Stromal cell of bone marrow (primary cell): Measurements from ENCODE around the gene LMNB1.

Experiments
- DNase-seq: peaks from one replicate; pipeline ENCODE4 v3.0.0-alpha.2; 2012; ENCODE audit warnings: low read depth

The LMNB1 gene

GRCh38 chr5:126855266-126855665 lies 78.3 kb downstream of the LMNB1 start:
- no peak for DNase-seq

DNA sequence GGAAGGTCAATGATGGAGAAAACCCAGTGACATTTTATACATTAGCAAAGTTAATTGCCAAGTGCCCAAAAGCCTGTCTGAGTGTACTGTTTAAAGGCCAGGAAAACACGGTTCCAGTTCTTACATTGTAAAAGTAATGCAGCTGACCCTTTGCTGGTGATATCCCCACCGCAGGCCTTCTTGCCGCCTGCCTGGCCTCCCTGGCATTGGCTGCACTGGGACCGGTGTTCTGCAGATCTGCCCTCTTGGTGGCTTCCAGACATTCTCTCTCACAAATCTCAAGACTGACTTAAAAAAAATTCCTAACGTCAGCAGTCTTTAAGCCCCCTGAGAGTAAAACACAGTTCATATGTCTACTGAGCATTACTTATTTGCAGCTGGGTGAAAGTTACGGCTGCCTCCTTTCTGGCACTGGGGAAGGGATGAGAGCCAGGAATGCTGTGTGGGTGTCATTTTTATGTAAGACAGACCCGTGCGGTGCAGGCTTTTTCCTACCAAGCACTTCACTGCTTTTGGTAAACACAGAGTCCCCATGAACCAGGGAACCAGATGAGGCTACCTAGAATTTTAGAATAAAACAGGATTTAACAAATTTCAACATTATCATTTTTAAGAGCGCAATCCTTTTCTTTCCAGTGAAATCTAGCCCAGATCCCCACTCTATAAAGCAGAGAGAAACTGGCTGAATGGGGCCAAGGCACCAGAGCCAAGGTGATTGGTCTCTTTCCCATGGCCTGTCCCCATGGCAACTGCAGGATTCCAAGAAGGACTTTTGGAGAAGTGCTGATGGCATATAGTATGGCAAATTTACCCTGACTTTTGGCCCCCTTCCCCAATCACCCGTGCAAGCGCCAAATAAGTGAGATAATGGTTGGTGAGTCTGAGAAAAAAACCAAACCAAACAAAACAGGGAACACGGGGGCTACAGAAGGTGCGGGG lies 80.8 kb downstream of the LMNB1 start:
- no peak for DNase-seq

- DNase-seq: no peak
These were observed 81.5 kb downstream of the LMNB1 start for GRCh38 chr5:126858441-126858840.

GRCh38 chr5:126863402-126863801 lies 86.5 kb downstream of the LMNB1 start:
- DNase-seq: no peak

GRCh38 chr5:126864042-126864688 lies 87.2 kb downstream of the LMNB1 start:
- no peak for DNase-seq

DNA sequence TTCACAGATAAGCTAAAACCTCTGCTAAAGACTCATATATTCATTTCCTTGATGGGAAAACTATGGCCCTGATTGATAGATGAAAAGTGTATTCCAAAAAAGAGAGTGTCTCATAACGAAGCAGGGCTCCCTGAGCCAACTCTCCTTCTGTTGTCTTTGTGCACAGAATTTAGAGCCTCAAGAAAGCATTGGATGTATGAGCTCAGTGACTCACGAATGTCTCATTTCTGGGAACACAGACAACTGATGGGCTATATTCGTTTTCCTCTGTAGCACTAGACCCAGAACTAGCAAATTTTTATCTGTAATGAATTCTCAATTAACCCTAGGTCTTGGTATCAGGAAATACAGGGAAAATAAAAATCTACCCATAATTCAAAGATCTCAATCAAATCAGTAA lies 88.4 kb downstream of the LMNB1 start:
- peak; percentile 89 for DNase-seq

DNA sequence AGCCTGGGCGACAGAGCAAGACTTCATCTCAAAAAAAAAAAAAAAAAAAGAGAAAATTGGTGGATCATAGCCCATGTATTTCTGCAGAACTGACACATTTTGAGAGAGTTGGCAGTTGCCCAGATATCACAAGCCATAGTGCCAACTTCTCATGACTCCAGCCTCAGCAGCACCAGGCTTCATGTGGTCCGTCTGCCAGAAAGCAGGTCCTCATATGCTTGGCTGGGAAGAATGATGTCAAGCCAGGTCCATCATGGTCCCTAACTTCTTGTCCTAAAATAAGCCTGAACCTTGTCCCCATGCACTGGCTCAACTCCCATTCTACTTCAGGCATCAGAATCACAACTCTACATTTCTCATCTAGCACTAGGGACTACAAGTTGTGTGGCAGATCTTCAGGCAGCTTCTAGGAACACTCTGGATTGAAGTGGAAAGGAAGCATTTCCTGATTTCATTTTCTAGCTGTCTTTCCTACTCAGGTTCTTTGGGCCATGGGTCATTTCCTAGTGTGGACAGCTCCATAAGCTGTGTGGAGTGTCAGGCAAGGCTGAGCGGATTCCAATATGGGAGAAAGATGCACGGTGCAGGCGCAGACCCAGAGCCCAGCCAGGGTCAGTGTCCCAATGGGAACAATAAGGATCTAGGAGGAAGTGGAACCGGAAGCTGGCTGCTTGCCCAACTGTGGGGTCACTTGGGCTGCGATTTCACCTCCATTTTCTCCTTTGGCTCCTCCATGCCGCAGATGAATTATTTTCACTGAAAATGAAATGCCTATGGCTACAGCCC lies 90.1 kb downstream of the LMNB1 start:
- no peak for DNase-seq

GRCh38 chr5:126868338-126869004 lies 91.5 kb downstream of the LMNB1 start:
- DNase-seq: no peak

DNA sequence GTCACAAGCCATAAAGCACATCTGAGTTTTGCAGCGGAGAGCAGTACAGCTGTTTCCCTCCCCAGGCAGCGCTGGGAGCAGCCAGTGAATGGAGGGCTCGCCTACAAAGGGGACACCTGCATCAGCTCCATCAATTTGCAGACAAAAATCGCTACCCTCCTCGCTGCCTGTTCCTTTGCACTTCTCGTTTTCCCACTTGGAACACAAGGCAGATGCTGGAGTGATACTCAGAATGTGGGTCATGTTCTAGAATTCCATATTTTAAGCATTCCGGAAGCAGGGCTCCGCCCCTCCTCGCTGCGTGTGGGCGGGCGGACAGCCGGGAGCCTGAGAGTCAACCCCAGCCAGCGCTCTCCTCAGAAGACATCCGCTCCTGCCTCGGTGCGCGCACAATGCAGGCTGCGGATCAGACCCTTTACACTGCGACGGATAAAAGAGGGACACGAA lies 92.1 kb downstream of the LMNB1 start:
- no peak for DNase-seq

DNA sequence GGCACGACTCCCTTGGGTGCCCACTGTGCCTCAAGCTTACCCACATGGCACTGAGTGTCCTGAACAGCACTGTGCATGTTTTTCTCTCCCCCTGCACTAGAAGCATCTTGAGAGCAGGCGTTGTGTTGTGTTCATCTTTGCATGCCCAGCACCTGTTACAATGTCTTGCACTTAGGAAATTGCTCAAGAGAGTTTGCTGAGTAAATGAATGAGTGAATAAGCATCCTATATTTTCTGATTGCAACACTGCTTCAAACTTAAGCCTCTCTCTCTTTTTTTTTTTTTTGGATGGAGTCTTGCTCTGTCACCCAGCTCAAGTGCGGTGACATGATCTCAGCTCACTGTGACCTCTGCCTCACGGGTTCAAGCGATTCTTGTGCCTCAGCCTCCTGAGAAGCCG lies 94.5 kb downstream of the LMNB1 start:
- no peak for DNase-seq

- DNase-seq: no peak
These were observed 95.8 kb downstream of the LMNB1 start for GRCh38 chr5:126872561-126873354.

DNA sequence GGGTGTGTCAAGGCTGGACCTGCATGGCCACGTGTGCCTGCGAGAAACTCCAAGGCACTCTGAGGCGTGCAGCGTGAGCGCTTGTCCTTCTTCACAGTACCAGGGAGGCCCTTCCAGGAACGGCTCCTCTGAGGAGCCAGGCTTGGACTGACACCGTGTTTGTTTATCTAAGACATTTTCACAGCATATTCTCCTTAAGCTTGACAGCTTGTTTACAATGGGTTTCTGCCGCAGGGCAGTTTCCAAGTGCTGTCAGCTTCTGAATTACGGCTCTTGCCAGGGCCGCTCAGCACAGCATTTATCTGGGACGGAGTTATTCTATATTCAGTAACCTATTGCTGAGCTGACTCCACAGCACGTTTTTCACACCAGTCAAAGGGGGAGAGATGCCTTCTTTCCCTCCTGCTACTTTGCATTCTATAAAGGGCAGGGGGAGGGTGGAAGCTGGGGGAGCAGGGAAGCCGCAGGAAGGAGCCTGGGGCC lies 98.4 kb downstream of the LMNB1 start:
- DNase-seq: no peak

DNA sequence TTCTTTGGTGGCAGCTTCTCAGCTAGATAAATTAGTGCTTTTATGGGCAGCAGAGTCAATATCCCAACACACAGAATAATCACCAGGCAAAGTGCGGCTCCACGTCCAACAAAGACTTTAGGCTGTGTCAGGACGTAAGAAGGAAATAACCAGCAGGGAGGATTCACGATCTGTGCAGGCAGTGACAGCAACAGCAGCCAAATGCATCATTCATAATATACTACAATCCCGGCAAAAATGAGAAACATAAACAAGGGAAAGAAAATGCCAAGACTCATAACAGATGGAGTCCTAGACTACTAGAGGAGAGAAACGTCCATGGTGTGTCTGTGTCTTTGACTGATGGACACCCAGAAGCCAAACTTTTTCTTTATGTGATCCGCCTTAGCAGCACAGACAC lies 100.7 kb downstream of the LMNB1 start:
- DNase-seq: no peak

DNA sequence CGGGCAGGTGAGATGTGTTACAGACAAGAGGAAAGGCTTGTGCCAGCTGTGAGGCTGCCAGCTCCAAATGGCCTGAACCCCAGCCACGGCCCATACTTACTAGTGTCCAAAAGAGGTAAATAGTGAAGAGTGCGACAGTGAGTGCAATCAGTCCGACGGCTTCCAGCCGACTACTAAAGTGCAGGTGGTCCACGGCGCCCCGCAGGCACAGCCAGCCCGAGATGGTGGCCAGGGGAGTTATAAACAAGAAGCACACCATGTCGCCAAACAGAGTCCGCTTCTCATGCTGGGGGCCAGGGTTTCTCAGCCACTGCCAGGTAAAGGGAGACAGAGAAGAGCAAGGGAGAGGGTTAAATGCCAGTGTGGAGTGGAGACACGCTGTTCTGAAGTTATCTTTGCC lies 101.1 kb downstream of the LMNB1 start:
- DNase-seq: no peak

- DNase-seq: no peak
These were observed 101.7 kb downstream of the LMNB1 start for GRCh38 chr5:126878634-126879033.

DNA sequence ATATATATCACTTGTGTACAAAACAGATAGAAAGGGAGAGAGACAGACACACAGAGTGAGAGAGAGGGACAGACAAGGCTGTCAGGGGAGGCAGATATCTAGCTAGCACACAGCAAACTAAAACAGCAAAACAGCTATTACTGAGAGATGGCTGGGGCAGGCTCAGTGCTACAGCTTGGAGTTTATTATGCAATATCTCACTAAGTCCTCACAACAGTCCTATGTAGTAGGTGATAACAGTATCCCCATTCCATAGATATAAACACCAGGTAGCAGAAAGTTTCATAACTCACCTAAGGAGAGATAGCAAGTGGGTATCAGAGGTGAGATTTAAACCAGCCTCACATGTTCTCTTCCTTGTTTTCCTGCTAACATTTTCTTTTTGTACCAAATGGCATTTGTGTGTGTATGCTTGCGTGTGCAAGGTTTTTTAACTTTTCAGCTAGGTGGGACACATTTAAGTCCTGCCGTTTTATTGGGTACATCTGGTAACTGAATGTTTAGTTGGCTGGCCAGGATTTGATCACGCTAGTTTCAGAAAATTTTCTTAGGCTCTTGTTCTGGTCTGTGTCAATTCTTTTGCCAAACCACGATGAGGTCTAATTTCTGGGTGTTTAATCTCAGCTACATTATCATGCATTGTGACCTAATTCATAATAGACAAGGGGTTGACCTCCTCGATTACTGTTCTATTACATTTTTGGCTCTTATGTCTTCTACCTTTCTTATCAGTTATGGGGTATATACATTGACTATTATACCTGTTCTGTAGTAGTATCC lies 105.1 kb downstream of the LMNB1 start:
- DNase-seq: no peak

DNA sequence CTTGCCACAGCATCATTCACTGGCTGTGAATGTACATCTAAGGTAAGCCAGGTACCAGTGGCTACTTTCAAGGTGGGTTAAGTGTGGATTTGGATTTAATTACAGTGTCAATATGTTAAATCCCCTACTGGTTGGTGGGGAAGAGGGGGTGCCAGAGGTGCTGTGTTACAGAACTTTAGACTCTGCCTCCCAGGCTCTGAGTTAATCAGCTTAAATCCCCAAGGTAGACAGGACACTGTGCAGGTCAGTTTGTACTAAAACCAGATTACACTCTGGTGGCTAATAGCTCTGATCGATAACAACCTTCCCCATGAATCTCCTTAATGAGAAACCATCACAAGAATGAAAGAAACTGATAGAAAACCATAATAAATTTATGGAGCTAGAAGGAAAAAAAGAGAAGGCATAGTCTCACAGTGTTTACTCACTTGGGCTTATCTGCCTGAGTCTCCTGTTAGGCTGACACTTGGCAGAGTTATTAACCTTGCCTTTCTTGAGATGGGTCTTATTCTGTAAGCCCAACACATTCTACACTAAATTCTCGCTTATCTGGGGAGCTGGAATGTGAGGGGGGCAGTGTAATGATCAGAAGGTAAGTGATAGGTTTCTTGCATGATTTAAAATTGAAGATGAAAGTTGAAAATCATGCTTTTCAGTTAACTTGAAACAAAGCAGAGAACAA lies 106.8 kb downstream of the LMNB1 start:
- no peak for DNase-seq

DNA sequence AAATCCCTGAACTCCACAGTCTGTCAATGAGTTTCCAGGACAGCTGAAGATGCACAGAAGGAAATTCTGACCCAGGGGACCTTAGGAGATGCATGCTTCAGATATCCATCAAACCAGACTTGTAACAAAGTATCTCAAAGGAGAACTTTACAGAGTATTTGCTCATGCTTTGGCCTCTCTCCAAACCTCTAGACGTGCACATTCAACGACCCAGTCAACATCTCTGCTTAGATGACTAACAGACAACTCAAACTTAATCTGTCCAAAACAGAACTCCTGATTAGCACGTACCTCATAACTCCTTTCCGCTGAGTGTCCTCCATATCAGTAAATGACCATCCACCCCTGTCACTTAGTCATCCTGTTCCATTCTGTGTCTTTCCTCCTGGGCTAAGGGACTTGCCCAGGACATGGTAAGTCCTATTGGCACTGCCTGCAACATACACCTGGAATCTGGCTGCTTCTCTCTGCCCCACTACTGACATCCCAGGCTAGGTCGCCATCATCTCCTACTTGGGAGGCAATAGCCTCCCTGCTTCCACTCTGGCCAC lies 107.4 kb downstream of the LMNB1 start:
- DNase-seq: peak; percentile 76
